HG03175 (cell line): ENCODE data around the gene CAMK1G.

ENCODE experiments used
- ATAC-seq: cut with Tn5 transposase; IDR thresholded peaks from one replicate; pipeline ENCODE4 v1.9.1; 2021; ENCODE audit warnings: mild to moderate bottlenecking, moderate library complexity; ENCODE audit not compliant: unreplicated experiment

The CAMK1G gene

DNA sequence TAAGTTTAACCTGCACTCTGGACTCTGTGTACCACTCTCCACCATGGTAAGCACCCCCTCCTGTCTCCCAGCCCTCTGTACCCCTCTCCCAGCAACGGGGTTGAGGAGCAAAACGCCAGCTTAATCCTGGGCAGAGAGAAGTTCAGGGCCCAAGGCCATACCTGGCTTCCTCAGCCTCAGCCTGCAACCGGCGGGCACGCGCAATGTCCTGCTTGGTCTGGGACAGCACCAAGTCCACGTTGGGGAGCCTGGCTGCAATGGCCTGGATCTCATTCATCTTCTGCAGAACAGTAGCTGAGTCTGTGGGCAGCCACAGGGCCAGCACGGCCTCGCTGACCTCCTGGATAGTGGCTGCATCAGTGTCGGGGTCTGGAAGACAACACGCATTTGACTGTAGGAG, 34.8 kb downstream of the CAMK1G start:
- no peak for ATAC-seq

DNA sequence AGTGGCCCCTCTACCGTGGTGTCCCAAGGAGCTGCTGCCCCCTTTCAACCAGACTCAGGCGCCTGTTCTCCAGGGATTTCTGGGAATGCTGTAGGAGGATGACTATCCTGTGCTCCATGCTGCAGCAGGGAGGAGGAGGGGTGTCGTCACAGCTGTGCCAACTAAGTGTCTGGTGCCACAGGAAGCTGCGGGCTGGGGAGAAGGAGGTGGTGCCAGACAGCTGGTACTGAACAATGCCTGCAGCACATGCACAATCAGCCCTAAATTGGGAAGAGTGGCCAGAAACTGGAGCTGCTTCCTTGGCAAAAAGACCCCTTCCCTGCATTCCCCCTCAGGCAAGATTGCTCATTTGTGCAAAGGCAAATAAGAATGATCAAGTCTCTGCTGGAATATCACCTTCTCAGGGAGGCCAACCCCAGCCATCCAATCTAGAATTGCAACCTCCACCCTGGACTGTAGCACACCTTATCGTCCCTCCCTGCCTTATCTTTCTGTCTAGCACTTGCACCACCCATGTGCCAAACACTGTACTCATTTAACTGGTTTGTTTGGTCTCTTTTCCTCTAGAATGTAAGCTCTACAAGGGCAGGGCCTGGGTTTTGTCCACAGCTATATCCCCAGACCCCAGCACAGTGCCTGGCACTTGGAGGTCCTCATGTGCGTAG, 35.4 kb downstream of the CAMK1G start:
- ATAC-seq = no peak

DNA sequence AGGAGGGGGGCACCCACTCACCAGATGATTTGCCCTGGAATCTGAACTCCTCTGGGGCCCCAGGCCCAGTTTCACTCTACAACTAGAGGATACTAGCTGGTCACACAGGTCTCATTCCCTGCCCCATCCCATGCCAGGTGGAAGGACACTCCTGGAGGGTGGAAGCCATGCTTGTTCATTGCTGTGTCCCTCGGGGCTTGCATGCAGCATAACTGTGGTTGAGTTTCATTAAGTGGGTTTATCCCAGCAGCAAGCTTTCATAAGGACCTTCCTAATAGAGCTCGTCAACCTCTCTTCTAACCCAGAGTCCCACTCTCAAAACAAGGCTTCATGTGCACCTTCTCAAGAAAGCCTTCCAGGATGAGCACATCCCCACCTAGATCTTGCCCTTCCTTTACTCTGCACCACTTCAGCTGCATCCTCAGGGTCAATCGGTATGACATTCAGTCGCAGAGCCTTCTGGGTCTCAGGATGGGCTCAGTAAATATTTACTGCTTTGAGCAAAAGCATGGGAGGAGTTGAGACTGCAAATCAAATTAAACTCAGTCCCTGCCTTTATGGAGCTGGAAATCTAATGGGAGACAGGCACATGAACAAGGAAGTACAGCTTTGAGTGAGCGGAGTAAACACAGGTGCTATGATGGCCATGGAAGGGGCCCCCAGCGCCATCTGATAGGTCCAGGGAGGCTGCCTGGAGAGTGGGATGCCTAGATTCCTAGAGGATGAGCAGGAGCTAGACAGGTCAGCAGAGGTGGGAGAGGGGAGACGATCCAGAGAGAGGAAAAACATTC, 36.4 kb downstream of the CAMK1G start:
- ATAC-seq = no peak

DNA sequence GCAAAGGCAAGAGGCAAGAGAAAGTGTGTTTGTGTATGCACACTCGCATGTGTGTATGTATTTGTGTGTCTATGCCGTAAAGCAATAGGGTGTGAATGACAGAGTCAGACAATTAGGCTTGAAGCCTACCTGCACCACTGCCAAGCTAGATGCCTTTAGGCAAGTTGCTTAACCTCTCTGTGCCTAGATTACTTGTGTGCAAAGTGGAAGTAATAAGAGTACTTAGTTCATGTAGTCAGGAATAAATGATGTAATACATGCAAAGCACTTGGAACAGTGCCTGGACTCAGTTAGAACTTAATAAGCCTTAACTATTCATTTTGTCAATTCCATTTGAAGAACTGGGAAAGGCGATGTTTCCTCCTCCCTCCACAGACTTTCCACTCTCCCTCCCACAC, 37.0 kb downstream of the CAMK1G start:
- no peak for ATAC-seq

DNA sequence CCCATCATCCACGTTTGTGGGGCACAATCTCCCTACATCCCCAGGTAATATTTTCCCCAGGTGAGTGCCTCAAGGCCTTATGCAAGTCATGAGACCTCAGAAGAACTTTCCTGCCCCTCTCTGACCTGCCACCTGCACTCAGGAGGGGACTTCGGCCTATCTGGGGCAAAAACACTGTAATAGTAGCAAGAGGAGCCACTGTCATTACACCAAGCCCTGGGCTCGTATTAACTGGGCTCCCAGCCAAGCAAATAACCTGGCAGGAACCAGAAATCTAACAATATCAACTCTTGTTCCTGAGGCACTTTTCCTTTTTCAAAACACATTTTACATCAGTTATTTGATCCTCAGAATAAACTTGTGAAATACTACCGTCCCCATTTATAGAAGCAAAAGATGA, 37.8 kb downstream of the CAMK1G start:
- no peak for ATAC-seq

DNA sequence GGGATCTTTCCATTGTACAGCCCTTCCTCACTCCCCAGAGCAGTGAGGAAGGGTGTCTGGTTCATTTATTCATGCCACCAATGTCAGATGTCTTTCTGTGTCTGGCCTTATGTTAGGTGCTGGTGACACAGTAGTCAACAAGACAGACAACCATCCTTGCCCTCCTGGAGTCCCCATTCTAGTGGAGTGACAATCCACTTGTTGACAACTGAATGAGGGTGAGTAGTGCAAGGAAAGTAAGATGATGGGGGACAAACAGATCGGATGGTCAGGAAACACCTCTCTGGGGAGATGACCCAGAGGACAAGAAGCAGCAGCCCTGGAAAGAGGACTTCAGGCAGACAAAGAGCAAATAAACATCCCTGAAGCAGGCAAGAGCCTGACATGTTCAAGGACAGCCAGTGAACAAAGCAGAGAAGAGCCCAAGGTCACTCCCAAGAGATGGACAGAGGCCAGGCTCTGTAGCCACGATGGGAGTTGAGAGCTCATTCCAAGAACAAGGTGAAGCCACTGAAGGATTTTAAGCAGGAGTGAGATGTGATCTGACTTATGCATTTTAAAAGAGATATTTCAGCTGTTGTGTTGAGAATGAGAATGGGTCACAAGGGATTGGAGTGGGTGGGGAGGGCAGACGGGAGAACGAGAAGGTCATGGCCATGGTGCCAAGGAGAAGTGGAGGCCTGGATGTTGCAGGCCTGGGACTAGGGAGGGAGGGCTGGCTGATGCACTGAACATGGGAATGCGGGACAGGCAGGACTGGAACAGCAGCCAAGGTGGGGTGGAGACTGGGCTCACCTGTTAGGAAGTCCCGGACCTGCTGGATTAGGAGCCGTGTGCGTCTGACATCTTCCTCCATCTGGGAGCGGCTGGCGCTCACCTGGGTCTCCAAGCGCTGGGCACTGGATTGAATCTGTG, 38.5 kb downstream of the CAMK1G start:
- ATAC-seq = no peak

DNA sequence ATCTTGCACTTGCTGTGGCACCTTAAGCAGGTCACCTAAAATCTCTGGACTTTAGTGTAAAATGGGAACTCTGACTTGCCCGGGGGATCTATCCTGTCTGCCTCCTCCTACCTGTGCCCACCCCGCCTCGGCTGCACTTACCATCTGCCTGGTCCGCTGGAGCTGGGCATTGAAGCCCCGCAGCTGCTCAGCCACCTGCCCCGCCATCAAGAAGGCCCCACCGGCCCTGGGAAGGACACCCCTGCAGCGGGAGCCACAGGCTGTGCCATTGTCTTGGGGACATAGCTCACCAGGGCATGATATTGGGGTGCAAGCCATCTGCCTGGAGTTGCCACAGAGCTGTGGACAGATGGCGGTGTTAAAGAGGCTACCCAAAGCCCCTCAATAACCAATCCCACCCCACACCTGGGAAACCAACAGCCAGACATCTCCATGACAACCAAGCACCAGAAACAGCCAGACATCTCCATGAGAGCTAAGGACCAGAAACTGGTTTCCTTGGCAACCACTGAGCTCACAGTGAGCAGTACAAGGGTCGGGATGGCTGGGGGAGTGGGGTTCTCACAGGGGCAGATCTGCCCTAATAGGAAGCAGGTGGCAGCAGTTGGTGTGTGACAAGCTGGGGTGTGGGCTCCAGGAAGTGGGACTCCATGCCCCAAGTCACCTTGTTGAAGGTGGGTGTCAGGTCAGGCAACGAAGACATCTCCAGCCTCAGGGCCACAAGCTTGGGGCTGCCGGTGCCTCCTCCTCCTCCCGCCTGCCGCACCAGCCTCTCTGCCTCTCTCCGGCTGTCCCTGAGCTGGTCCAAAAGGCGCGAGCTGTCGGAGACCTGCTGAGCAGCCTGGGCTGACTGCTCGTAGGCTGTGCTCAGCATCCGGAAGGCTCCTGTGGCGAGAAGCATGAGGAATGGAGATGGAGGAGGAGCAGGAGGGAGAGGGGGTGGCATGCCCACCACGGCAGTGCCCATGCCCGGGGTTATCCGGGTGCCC, 39.6 kb downstream of the CAMK1G start:
- no peak for ATAC-seq

DNA sequence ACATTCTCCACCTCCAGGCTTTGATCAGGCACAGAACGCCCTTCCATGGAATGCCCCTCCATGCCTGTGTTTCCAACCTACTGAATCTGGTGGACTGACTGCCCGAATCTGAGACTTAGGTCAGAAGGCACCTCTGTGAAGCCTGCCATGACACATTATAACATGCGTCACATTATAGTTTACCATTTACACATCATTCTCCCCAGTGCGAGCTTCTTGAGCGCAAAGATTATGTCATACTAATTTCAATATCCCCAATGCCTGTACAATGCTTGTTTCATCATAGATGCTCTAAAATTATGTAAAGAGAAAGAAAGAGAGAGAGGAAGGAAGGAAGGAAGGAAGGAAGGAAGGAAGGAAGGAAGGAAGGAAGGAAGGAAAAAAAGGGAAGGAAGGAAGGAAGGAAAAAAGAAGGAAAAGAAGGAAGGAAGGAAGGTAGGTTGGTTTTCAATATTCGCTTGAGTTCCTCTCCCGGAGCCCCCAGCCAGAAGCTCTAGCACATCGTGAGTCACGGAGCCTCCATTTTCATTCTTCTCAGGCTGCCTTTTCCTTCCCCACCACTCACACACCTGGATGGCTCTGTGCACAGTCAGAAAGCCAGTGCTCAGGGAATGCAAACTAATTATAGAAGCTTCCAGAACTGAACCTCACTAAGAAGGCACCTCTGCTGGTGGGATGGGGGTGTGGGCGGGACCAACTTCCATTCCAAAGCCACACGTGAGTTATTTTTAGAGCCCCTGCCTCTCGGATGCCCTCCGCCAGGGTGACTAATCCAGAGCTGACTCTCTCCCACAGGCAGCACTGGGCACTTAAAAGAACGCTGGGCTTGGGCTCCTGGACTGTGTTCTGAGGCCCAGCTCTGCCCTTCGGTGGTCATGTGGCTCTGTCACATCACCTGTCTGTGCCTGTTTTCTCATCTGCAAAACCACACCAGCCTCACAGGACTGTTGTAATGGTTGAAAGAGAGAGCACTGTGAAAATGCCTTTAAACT, 41.3 kb downstream of the CAMK1G start:
- ATAC-seq = no peak

DNA sequence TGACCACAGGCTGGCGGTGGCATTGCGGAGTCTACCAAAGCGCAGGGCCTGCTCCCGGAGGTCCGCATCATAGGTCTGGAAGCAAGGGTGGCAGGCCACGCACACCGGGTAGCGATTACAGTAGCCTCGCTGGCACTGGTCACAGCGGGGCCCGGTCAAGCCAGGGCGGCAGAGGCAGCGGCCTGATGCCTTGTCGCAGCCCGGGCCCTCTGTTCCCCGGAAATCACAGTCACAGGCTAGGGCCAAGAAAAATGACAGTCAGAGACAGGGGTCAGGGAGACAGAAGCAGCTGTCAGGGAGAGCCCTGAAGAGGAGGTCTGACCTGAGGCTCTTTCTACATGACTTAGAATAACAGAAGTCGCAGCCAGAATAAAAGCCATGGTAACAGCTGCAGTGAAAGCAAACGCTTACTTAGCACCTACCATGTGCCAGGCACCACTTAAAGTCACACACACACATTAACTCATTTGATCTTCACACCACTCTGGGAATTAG, 42.3 kb downstream of the CAMK1G start:
- no peak for ATAC-seq

DNA sequence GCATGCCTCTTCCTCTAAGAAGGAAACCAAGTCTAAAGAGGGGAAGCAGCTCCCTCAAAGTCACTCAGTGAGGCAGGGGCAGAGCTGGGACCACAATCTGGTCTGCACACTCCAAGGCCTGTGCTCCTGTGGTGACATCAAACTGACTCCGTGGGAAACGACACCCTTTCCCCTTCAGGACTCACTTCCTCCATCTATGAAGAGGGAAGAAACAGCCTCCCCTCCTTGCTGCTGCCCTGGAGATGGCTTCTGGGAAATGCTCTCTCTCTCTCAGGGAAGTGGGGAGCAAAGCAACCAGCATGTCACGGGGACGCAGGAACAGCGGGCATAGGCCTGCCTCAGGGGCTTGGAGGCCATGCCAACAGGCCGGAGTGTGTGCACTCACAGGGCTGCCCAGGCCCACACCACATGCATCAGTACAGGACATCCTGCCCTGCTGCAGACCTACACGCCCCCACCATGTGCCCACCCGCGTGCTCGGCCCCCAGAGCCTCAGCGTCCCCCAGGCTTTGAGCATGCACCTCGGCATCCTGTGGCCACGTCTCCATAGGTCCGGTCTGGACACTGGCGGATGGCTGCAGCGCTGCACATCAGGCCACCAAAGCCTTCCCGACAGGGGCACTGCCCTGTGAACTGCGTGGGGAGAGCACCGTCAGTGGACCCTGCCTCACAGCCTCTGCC, 43.0 kb downstream of the CAMK1G start:
- ATAC-seq = no peak

DNA sequence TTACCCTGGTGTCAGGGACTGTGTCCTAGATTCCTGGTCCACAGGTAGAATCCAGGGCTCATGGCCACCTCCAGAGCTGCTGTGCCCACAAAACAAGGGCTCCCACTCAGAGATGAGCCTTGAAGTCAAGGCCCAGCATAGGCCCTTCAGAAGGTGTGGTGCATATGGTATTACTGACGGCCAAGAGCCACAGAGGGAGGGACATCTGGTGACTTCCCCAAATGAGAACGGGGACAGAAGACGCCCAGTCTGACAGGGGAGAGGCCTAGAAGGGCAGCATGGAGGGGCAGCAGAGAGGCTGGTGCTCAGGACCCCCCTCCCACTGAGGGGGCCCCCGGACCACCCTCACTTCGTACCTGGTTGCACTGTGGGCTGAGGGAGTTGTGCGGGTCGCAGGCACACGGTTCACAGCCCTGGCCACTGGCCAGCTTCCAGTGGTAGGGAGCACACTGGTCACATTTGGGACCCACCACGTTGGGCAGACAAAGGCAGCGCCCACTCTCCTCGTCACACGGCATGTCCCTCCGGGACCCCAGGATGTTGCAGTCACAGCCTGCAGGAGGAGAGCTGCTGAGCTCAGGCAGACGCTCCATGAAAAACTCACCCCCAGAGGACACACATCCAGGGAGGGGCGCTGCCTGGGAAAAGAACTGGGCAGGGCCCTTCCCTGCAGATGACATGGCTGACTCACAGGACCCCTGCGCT, 43.7 kb downstream of the CAMK1G start:
- ATAC-seq = peak; percentile 28

DNA sequence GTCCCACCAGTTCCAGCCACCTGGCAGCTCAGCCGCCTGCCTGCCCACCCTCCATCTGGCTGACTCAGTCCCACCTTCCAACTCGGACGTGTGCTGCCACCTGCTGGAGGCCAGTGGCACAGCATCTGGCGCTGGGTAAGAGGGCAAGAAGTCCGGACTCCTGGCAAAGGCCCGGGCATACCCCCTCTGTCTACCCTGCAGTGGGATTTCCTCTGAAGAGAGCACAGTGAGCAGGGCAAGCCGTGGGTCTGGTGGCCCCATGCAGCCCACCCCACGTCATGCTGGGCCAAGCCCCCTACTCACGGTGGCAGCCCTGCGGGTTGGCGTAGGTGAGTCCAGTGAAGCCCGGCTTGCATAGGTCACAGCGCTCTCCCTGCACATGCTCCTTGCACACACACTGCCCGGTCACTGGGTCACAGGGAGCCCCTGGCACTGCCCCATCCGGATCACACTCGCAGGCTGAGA, 44.2 kb downstream of the CAMK1G start:
- ATAC-seq = peak; percentile 79

DNA sequence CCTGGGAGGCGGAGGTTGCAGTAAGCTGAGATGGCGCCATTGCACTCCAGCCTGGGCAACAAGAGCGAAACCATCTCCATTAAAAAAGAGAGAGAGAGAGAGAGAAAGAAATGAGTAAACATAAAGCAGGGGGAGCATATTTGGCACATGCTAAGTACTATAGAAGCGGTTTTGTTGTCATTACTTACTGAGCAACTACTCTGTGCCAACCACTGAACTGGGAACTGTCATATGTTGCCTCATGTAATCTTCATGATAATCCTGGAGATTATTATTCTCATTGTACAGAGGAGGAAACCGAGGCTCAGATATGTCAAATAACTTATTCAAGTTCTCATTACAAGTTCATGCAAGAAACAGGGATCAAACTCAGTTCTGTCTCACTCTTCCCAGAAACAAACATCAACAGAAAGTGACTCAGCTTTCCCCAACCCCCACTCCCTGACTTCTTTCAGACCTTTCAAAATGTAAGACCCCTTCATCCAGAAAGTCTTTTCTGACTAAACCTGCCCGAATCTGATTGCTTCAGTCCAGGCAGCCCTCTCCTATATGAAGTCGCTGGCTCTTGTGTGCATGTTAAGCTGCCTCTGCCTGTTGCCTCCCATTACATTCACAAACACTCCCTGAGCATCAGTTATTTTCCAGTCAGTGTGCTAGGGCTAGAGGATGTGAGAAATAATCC, 45.2 kb downstream of the CAMK1G start:
- no peak for ATAC-seq

DNA sequence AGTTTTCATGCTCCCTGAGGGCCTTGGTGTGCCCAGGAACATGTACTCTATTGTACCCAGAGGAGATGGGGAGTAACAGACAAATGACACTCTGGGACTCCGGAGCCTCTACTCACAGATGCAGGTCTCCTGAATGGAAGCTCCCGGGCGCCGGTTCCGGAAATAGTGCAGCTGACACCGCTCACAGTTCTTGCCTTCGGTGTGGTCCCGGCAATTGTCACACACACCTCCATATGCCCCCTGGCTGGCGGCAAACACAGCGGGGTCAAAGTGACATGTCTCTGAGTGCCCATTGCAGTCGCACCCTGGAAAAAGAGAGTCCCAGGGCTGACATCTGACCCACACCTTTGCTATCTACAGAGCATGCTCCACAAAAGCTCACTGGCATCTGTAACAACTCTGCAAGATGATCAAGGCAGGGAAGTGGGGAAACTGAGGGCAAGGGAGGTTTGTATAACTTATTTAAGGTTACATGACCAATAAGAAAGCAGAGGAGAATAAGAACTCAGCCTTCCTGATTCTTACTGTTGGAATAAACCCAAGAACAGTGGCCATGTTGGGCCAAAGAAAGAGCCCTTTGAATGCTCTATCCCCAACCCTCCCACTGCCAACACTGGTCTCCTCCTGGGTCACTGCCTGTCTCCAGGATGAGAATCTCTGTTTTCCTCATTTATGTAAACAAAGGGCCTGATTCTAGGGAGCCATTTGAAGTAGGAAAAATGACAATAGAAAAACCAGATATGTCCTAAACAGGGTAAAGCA, 46.3 kb downstream of the CAMK1G start:
- no peak for ATAC-seq

DNA sequence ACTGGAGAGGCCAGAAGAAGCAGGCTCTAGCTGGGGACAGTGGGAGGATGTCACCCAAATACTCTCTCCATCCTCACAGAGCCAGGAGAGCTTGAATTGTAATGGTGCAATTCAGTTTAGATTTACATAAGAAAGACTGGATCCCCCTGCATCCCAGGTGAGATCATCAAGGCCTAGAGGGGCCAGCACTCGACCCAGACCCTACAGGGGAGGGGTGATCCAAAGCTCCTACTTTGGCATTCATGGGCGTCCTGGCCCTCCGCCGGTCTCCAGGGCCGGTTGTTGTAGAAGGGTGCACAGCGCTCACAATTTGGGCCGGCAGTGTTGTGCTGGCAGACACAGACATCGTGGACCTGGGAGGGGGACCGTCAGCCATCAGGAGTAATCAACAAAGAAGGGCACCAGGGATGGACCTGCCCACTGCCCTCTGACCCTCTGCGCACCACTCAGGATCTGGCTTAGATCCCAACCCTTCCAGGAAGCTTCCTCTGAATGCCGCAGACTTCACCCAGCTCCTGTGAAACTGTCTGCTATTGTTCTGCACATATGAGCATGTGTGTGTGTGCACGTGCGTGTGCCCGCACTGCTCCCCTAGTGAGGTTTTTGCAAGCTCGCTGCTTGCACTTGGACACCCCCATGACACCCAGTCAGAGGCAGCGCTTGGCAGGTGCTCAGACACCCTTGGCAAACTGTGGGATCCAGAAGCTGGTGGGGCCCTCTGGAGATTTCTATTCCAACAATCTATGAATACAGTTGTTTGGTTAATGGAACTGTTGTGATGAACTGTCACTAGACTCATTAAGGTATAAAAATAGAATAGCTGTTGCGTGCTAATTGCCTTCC, 47.1 kb downstream of the CAMK1G start:
- ATAC-seq = no peak
